Islet of Langerhans (tissue), 1 donor: ENCODE results near the gene CDPF1.
"Not testable (repeated sequence)": the region's sequence is repeated elsewhere in the genome, so short reads cannot be mapped to it uniquely, and the experiment has no call there.

Experiments used
- FAIRE-seq: peaks from one replicate; lab custom pipeline; 2011; peaks lifted over from hg19 to GRCh38; lab: Jason Lieb, UNC

CDPF1 gene

GRCh38 chr22:46281866-46282678 lies 32.0 kb upstream of the CDPF1 start:
- no peak for FAIRE-seq

- FAIRE-seq, result no peak
These were observed 31.0 kb upstream of the CDPF1 start for GRCh38 chr22:46280999-46281623.

- no peak for FAIRE-seq
These were observed 30.1 kb upstream of the CDPF1 start for GRCh38 chr22:46280063-46280817.

- no peak for FAIRE-seq
These were observed 28.9 kb upstream of the CDPF1 start for GRCh38 chr22:46278656-46279645.

- no peak for FAIRE-seq
These were observed 26.5 kb upstream of the CDPF1 start for GRCh38 chr22:46276563-46276962.

DNA sequence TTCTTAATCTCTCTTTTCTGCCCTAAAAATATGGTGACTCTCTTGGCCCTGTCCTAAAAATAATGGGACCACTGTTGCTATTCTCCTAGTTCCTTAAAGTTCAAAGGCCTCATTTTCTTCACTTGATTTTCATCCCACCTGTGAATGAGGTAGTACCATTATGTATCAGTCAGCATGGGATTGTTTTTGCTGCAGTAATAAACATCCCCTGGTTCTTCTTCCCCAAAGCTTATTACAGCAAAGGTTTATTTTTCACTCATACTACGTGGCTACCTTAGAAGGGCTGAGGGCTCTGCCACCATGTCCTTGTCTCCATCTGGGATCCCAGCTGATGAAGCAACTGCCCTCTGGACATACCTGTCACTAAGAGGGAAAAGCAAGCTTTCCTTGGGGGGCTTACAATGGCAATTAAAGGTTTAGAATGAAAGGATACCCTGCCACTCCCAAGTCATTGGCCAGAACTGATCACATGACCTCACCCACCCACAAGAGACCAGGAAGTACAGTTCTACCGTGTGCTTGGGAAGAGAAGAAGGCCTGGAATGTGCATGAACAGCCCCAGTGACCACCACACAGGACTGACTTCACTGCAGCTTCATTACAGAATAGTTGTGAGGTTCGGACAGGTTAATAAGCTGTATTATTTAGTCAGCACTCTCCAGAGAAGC lies 25.5 kb upstream of the CDPF1 start:
- no peak for FAIRE-seq

- no peak for FAIRE-seq
These were observed 24.3 kb upstream of the CDPF1 start for GRCh38 chr22:46274381-46274780.

- FAIRE-seq, result no peak
These were observed 23.5 kb upstream of the CDPF1 start for GRCh38 chr22:46273432-46274148.

DNA sequence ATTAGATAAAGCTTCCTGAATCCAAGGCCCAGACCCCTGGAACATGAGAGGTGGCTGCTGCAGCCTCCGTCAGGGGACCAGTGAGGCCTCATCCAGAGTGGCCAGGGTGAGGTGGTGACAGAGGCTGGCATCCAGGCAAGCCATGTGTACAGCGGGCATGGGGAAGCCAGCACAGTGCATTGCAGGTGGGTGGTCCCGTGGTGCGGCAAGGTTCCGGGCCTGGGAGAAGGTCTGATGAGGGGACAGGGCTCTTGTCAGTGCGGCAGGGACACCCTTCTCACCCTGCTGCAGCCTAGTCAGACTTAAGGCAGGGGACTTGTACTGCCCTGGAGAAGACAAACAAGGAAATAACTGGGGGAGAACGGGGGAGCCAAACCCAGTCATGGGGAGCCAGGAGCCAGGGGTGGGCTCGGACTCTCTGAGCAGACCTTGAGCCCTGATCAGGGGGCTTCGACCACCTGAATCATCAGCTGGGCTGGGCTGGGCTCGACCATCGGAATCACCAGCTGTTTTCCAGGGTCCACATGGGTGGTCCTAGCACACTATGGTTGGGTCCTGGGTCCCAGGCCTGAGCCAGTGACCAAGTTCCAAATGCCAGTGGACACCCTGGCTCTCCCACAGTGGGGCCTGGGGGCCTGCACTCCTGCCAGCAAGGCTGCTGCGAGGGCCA lies 22.8 kb upstream of the CDPF1 start:
- FAIRE-seq, result no peak

- no peak for FAIRE-seq
These were observed 22.1 kb upstream of the CDPF1 start for GRCh38 chr22:46272196-46272595.

GRCh38 chr22:46269564-46269963 lies 19.5 kb upstream of the CDPF1 start:
- no peak for FAIRE-seq

DNA sequence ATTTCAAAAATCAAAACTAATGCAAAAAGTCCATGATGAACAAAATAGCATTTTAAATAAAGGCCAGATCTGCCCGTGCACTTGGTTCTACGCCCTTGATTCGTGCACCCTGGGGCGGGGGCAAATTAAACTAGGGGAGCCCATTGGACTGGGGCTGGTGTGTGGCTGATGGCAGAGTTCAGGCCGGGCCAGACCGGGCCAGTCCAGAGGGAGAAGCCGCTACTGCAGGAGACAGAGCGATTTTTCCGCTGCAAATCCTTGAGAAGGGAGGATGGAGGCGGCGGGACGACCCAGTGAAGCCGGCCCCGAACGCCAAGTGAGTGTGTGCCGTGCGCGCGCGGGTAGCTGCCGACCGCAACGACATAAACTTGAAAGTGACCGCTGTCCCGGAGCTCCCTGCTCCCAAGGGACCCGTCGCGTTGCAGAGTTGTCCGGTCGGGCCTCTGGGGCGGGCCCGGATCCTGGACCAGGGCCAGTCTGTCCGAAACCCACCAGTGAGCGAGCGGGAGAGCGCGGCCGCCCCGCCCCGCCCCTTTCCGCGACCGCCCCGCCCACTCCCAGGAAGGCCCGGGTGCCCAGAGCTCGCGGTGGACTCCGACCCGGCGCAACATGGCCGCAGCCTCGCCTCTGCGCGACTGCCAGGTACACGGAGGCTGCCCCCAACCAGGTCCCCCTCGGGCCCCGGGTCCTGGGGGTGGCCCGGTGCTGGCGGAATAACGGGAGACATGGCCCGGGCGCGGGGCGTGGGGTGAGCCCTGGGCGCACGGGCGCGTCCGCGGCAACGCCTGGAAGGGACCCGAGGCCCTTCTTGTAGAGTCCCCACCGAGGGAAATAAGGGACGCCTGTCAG lies 17.6 kb upstream of the CDPF1 start, which contains the start of gene TTC38:
TSS of gene TTC38 (plus strand) at position 578 of the 849 bp plus-strand sequence. CDS start at position 610, 32 bp downstream.
- no peak for FAIRE-seq

GRCh38 chr22:46265627-46266026 lies 15.5 kb upstream of the CDPF1 start:
- FAIRE-seq, result not testable (repeated sequence)

DNA sequence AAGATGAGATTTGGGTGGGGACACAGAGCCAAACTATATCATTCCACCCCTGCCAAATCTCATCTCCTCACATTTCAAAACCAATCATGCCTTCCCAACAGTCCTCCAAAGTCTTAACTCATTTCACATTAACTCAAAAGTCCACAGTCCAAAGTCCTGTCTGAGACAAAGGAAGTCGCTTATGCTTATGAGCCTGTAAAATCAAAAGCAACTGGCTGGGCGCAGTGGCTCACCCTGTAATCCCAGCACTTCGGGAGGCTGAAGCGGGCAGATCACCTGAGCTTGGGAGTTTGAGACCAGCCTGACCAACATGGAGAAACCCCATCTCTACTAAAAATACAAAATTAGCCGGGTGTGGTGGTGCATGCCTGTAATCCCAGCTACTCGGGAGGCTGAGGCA lies 14.4 kb upstream of the CDPF1 start:
- FAIRE-seq, result not testable (repeated sequence)

DNA sequence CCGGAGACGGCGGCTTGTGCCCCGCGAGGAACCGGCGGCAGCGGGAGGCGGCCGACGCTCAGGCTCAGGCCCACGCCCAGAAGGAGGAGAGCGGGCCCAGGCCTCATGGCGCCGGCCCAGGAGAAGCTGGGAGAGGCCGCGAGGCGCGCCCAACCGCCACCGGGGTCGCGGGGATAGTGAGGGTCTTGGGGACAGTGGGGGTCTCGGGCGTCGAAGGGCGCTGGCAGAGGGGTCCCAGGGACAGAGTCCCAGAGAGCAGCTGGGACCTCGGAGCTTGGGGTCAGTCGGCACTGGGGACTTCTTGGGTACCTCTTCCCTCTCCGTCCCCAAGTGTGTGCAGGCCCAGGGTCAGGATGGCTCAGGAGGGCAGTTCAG lies 13.1 kb upstream of the CDPF1 start, which contains the start of gene PKDREJ:
TSS of gene PKDREJ (minus strand) at position 128 of the 375 bp plus-strand sequence. CDS start at position 107, 21 bp downstream.
- FAIRE-seq, result no peak

GRCh38 chr22:46262449-46263215 lies 12.5 kb upstream of the CDPF1 start:
- FAIRE-seq, result no peak

DNA sequence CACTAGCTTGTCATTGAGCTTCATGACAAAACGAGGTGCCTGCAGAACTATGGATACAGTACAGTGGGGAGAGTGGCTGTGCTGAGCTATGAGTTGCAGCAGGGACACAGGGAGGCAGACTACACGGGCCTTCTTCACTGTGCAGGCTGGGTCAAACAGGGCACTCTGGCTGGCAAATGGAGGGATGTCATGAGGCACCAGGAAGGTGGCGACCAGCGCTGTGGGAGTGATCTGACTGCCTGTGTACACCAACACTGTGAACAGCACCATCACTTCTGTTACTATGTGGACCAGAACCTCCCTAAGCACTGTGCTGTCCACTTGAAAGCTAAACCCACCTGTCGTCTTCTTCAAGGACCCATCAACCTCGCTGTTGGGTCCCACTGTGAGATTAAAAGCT lies 9.9 kb upstream of the CDPF1 start:
- FAIRE-seq, result no peak

DNA sequence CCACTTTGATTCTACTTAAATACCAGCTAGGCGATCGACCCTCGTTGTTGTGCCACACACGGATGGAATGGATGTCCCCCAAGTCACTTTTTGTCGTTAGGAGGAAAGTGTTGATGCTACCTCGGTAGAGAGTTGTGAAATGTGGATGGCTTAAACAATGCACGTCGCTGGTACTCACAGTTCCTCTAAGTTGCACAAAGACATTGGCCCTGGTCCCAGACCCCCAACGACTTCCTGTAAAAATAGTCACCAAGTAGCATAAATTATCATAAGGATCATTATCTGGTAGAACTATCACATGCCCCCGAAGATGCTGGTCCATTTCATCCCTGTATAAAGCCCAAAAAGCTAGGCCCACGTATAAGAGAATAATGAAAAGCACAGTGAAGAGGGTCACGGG lies 9.3 kb upstream of the CDPF1 start:
- no peak for FAIRE-seq
